Spleen (tissue), 11 donors: Measurements from ENCODE around the gene DTX4. TPM values are rescaled to one million over a fixed set of nuclear protein-coding genes. Genes with fewer than 3 reads are reported as not detected.
A peak's percentile ranks its signal among the peaks of the same experiment; 100 is the strongest.

ENCODE experiments used
- DNase-seq: peaks from one replicate; pipeline ENCODE4 v3.0.0-alpha.2; 2020
- H3K27ac ChIP-seq, 8 donors: fragments of 200-600 bp; sonication (generic) in 7 of 8; 1 replicate in 4 of 8; 2 replicates in 4 of 8; pipeline versions ENCODE4 v1.5.0 to v1.8.0; 2016 to 2021; ENCODE audit warnings: inconsistent platforms in 4 of 8, mild to moderate bottlenecking in 4 of 8, moderate library complexity in 1 of 8
- H3K27me3 ChIP-seq, 7 donors: fragments of 200-600 bp; sonication (generic) in 6 of 7; replicated peaks in 1 of 7; 1 replicate in 4 of 7; 2 replicates in 3 of 7; pipeline versions ENCODE4 v1.5.0 to v1.8.0; 2016 to 2021; ENCODE audit warnings: inconsistent platforms in 3 of 7, mild to moderate bottlenecking in 1 of 7
- H3K36me3 ChIP-seq, 6 donors: fragments of 200-600 bp; sonication (generic) in 5 of 6; 1 replicate in 4 of 6; 2 replicates in 2 of 6; pipeline versions ENCODE4 v1.5.0 to v1.8.0; 2016 to 2021; ENCODE audit warnings: inconsistent platforms in 2 of 6
- H3K4me1 ChIP-seq, 6 donors: fragments of 200-600 bp; sonication (generic) in 5 of 6; 1 replicate in 3 of 6; 2 replicates in 3 of 6; pipeline versions ENCODE4 v1.5.0 to v1.8.0; 2016 to 2021; ENCODE audit warnings: inconsistent platforms in 3 of 6
- H3K4me3 ChIP-seq, 8 donors: fragments of 200-600 bp; sonication (generic) in 7 of 8; 1 replicate in 4 of 8; 2 replicates in 4 of 8; pipeline versions ENCODE4 v1.5.0 to v1.8.0; 2016 to 2021; ENCODE audit warnings: inconsistent platforms in 4 of 8, mild to moderate bottlenecking in 4 of 8, moderate library complexity in 2 of 8
- H3K9me3 ChIP-seq, 8 donors: fragments of 200-600 bp; sonication (generic) in 7 of 8; 1 replicate in 4 of 8; 2 replicates in 4 of 8; pipeline versions ENCODE4 v1.5.0 to v1.8.0; 2016 to 2021; ENCODE audit warnings: inconsistent platforms in 4 of 8
- CTCF ChIP-seq, 11 experiments: fragments of 200-600 bp in 7 of 11; fragments of 450-650 bp in 4 of 11; sonication (generic) in 4 of 11; IDR thresholded peaks in 8 of 11; conservative IDR thresholded peaks in 3 of 11; 1 replicate in 7 of 11; 2 replicates in 4 of 11; pipeline versions ENCODE4 v1.4.0 to v1.8.0; 2016 to 2021; ENCODE audit warnings: antibody characterized with exemption in 11 of 11, inconsistent platforms in 4 of 11, mild to moderate bottlenecking in 1 of 11
- POLR2A ChIP-seq, 3 donors: fragments of 450-650 bp; IDR thresholded peaks; one replicate each; pipeline ENCODE4 v1.5.1; 2017; ENCODE audit warnings: antibody characterized with exemption in 3 of 3, mild to moderate bottlenecking in 1 of 3
- POLR2AphosphoS5 ChIP-seq, 3 donors: sonication (generic); formaldehyde crosslinking; IDR thresholded peaks; one replicate each; pipeline ENCODE4 v1.5.1; 2017; ENCODE audit warnings: antibody characterized with exemption in 3 of 3
- WGBS, 5 donors: extraction: QIAGEN DNeasy Blood & Tissue Kit in 3 of 5; methylation state at CpG; one replicate each; pipeline versions ENCODE4 v1.1.5 to v1.1.7; 2013 to 2018; 5-methylcytosine and 5-hydroxymethylcytosine counted together
- intact Hi-C: fragments of 100-400 bp; cut with DNase I; formaldehyde crosslinking; loops from one replicate; pipeline ENCODE4 v1.15.0; 2023; ENCODE audit warnings: low total_unique reads
- polyA plus RNA-seq, 3 donors: library from polyadenylated mRNA; stranded (reverse); fragments of 200-250 nt; gene quantifications; one replicate each; pipeline ENCODE4 v1.2.1, GENCODE V29; 2013
- total RNA-seq, 7 donors: library from RNA; depleted of rRNA in 3 of 7; stranded (reverse); fragments of >200 nt in 3 of 7; fragmentation: NEBNext Ultra II Directional in 4 of 7; extraction: Animal tissue kit (Norgen Biotek cat#: 25700) in 4 of 7; gene quantifications; one replicate each; pipeline versions ENCODE4 v1.1.0 to v1.2.1, GENCODE V29; 2016 to 2021
- donor health status: healthy with polysubstance abuse.
- donor health status: DM: no; HTN: no; CAD: no; lungs with moderate emphysema.
- donor health status: DM: no; HTN: no; CAD: no.
- donor health status: Bipolar disorder and iron deficiency.
- donor health status: healthy.
- donor health status: DM: no; HTN: no; CAD: no.
- donor health status: DM: yes; HTN: yes; CAD: no.

DTX4 gene
- total and polyA plus RNA-seq, 10 donors: 3.9 to 19.1 (median 9.6) TPM

- no peaks in the 10 kb centered on the region for H3K27me3 ChIP-seq
- no peak for DNase-seq
- H3K4me3 ChIP-seq: no peak overlapping the region
- H3K4me1 ChIP-seq: peaks cover 12 to 79% (median 28%) of the 10 kb centered on the region in 6 donors
- peaks cover 0 to 49% (median 19%) of the 10 kb centered on the region in 6 donors for H3K36me3 ChIP-seq
- 67 to 81% (median 75%) methylated on average over 2 of the region's 2 CpGs for WGBS, 5 donors
- no peaks in the 10 kb centered on the region for H3K9me3 ChIP-seq
- H3K27ac ChIP-seq: peak overlapping the region in 1 of 8 donors; percentile 13
- intact Hi-C loops: loop anchor here (10.0 kb wide), 2 partner anchors 84 to 484 kb away; no protein-coding TSS in a partner anchor
- no peak for TF ChIP-seq POLR2A (IDR thresholded peaks at IDR 0.05)
- TF ChIP-seq CTCF (IDR thresholded peaks at IDR 0.05 in 8 of 11, conservative IDR thresholded peaks at IDR 0.05 in 3 of 11): no peak
- TF ChIP-seq POLR2AphosphoS5 (IDR thresholded peaks at IDR 0.05): no peak
Observed at GRCh38 chr11:59138643-59139042, 33.3 kb upstream of the DTX4 start.

DNA sequence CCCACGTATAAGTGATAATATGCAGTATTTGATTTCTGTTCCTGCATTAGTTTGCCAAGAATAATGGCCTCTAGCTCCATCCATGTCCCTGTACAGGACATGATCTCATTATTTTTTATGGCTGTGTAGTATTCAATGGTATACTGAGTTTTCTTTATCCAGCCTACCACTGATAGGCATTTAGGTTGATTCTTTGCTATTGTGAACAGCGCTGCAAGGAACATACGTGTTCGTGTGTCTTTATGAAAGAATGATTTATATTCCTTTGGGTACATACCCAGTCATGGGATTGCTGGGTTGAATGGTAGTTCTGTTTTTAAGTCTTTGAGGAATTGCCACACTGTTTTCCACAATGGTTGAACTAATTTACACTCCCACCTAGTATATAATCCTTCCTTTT, 30.7 kb upstream of the DTX4 start:
- no peak overlapping the region for H3K27ac ChIP-seq
- intact Hi-C loops: no loop called here
- TF ChIP-seq CTCF (IDR thresholded peaks at IDR 0.05 in 8 of 11, conservative IDR thresholded peaks at IDR 0.05 in 3 of 11) (no peak), POLR2A (IDR thresholded peaks at IDR 0.05) (no peak), POLR2AphosphoS5 (IDR thresholded peaks at IDR 0.05) (no peak)
- H3K4me3 ChIP-seq: no peak overlapping the region
- H3K27me3 ChIP-seq: no peaks in the 10 kb centered on the region
- DNase-seq: no peak
- no peaks in the 10 kb centered on the region for H3K9me3 ChIP-seq
- H3K36me3 ChIP-seq: peaks cover 0 to 33% (median 10%) of the 10 kb centered on the region in 6 donors
- 82 to 99% (median 97%) methylated on average over 4 of the region's 4 CpGs for WGBS, 5 donors
- peaks cover 13 to 83% (median 46%) of the 10 kb centered on the region in 6 donors for H3K4me1 ChIP-seq

DNA sequence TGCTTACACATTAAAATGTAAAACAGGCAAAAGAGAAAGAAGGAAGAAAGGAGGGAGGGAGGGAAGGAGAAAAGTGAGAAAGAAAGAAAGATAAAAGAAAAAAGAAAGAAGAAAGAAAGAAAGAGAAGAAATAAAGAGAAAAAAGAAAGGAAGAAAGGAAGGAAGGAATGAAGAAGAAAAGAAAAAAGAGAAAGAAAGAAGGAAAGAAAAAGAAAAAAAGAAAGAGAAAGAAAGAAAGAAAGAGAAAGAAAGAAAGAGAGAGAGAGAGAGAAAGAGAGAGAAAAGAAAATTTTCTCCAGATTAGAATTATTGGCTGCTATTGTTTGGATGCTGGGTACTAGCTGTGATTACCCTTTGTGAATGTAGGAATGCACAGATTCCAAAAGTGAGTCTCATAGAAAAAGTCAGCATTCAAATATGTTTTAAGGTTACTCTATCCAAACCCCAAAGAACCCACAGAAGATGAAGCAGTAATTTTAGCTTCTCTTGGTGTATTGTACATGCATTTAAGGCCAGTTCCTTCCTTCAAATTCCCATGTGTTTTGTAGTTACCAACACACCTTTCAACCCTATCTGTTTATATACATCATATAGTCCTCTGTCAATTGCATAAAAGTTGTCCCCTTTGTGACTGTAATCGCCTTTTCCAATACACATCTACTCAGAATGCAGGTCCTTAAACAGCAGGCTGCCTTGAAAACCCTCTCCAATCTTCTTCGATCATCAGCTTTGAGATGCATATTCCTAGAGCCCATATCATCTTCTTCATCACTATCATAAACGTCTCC, 30.1 kb upstream of the DTX4 start:
- Histone ChIP-seq H3K27me3 (no peaks in the 10 kb centered on the region), H3K4me1 (peaks cover 11 to 83% (median 49%) of the 10 kb centered on the region in 6 donors), H3K4me3 (peak overlapping the region; percentile 51 to 95 (median 72)), H3K36me3 (peaks cover 0 to 32% (median 10%) of the 10 kb centered on the region in 6 donors), H3K9me3 (no peaks in the 10 kb centered on the region), H3K27ac (peak overlapping the region; percentile 89 to 98 (median 96))
- TF ChIP-seq CTCF (IDR thresholded peaks at IDR 0.05 in 8 of 11, conservative IDR thresholded peaks at IDR 0.05 in 3 of 11) (no peak), POLR2AphosphoS5 (IDR thresholded peaks at IDR 0.05) (no peak), POLR2A (IDR thresholded peaks at IDR 0.05) (no peak)
- DNase-seq: no peak
- 2 to 6% (median 3%) methylated on average over 3 of the region's 3 CpGs for WGBS, 5 donors
- intact Hi-C loops: no loop called here
